NCI-H2107 treated with DMSO at 0.1 percent for 48 hours (cell line): ENCODE results near the gene NRIP1.

Experiments used
- DNase-seq: peaks from one replicate; lab custom pipeline; 2025; ENCODE audit not compliant: unreplicated experiment; lab: John Stamatoyannopoulos, UW

Gene NRIP1

DNA sequence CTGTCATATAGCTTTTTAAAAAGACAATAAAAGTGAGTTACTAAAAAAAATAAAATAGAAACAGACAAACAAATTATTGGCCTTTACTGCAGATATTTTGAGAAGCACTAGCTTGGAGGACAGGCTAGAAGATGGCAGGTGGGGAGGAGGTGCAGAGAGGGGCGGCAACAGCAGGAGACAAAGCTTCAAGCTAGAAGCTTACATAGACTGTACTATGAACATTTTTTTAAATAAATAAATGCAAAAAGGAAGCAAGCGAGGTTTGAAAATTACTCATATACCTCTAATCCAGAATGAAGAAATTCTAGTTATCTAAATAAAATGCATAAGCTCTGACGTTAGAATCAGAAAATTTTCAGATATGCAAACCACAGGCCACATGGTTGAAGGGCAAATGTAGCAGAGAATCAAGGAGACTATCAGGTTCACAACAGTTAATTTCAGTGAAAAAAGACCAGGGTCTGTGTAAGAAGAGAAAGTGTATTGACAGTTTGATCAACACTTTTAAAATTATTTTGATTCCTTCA, 54.9 kb downstream of the NRIP1 start:
- DNase-seq = no peak

DNA sequence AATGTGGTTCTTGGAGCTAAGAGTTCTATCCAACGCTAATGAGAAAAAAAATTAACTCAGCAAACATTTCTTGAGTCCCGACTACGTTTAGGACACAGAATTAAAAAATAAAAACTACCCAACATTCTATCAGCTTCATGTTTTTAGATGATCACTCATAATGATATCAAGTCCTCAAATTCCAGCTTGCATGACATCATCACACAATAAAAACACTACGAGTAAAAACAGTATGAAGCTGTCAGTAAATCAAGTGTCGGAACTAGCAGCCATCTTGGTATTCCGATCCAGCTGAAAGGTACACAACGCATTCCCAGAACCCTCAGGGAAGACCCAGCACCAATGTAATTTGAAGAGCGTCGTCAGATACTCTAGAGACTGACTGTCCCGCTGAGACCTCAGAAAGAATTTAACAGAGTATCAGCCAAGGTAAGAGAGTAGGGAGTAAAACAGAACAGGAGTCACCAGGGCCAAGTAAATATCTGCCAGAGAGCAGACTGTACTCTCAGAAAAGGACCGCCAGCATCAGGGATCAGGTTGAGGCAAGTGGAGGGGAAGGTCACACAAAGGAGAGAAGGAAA, 57.0 kb downstream of the NRIP1 start:
- no peak for DNase-seq

- DNase-seq = no peak
Observed at GRCh38 chr21:15006594-15007230, 58.1 kb downstream of the NRIP1 start.

DNA sequence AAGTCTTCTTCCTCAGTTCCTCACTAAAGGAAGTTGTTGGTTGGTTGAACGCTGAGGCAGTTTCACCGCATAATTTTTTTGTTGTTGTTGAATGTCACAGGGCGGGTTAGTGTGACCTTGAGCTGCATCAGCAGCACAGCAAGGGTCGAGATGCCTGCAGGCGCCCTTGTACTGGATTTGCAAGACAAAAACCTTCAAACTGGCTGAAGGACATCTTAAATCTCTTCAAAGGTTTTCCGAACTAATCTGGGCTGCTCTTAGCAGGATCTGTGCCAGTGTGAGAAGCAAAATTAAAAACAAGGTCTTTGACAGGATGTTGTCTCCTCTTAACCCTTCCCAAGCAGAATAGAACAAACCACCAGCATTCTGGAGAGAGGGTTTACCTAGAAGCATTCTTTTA, 59.4 kb downstream of the NRIP1 start:
- no peak for DNase-seq

DNA sequence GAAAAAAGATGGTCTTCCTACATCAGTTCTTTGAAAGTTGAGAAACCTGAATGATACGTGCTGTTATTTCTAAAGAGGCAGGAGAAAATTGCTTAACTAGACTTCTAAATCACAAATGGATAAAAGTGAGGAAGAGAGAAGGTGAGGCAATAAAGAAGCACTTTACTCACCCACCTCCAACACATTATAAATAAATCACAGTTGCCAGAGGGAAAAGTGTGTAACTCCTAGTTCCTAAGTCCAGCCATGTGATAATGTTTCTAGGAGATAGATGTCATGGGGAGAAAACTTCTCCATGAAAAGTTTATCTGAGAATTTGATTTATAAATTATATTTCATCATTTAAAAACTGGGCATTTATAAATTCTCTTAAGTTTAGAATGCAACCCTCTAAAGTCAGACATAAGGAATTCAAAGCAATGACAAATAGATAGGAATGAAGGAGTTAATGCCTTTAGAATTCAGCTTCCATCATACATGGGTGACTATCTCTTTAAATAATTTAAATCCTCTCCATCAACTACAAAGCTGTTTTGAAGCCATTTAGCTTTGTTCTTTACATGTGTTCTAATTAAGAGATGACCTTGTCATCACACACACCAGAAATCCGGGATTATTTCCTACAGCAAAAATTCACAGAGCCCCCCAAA, 60.0 kb downstream of the NRIP1 start:
- DNase-seq = no peak

DNA sequence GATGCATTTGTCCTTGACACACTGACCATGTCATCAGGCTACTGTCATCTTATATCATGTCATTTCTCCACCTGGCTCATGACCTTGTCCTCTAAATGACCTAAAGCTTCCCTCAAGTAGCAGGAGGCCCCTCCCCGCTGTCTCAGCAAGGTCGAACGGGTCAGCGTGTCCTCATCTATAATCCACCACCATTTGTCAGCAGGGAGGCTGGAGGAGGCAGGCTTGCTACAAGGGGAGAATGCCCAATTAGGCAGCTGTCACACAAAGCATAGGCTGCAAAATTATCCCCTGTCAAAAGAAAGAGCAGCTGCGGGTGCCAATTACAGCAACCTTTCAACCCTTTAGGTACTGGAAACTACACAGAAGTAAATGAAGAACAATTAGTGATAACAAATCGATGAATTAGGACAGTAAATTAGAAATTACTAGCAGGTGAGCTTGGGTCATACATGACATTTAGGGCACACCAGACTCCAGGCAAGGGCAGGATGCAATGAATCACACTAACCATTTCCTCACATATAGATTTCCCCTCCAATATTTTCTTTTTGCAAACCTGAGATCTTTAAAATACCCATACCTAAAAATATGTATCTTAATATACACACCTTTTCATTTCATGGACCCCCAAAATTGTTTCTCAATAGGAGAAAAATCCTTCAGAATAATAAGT, 61.2 kb downstream of the NRIP1 start:
- peak; percentile 65 for DNase-seq

DNA sequence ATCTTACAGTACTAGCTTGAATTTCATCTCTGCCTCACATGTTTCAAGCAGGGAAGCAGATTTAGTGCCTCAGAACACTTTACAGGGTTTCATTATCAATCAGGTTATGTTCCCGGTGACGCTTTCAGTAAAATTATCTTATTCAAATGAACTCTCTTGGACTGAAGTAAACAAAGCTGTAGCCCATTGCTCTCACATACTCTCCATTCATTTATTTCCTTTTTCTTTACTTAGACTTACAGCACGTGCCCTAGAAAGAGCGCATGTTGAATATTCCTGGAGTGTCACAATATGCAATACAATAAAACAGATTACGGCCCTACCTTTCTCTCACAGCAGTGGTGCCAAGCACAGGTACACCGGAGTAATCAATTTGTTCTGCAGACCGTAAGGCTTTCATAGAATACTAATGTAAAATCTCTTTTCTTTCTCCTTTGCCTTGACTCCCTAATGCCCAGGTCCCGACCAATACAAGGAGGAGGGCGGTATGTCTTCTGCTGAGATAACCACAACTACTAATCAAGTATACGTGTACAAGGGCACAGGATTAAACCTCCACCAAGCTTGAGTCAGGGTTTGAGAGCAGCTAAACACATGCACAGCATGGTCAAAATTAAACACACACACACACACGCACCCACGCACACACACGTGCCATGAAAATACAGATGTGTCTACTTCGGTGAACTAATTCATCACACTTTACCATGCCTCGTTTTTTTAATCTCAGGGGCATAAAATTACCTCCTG, 62.8 kb downstream of the NRIP1 start:
- DNase-seq = peak; percentile 54

GRCh38 chr21:15001113-15001512, 63.7 kb downstream of the NRIP1 start:
- no peak for DNase-seq

GRCh38 chr21:15000081-15000480, 64.7 kb downstream of the NRIP1 start:
- no peak for DNase-seq

GRCh38 chr21:14998784-14999183, 66.0 kb downstream of the NRIP1 start:
- no peak for DNase-seq

- DNase-seq = no peak
Observed at GRCh38 chr21:14998336-14998735, 66.5 kb downstream of the NRIP1 start.

DNA sequence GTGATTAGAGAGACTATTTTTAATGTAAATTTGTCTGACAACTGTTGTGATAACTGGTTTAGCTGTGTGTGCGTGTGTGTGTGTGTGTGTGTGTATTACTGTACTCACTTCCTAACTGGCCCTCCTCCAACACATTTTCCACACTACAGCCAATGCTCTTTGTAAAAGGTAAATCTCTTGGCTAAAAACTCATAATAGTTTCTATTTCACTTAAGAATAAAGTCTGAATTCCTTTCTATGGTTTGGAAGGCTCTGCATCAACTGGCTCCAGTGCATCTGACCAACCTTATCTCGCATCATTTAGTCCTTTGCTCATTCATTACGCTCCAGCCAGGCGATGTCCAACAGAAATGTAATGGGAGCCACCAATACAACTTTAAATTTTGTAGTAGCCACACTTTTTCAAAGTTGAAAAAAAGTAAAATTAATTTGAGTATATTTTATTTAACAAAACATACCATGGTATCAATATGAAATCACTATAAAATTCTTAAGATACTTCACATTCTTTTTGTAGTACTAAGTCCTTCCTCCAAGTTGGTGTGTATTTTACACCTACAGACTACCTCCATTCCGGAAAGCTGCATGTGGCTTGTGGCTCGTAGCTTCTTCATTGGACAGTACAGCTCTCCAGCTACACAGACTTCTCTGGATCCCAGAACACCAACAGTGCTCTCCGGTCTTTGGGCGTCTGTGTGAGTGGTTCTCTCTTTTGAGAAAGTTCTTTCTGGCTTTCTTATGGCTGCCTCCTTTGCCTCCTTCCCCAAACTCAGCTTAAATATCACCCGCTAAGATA, 68.9 kb downstream of the NRIP1 start:
- DNase-seq = no peak

GRCh38 chr21:14995226-14995625, 69.6 kb downstream of the NRIP1 start:
- no peak for DNase-seq

GRCh38 chr21:14993115-14993514, 71.7 kb downstream of the NRIP1 start:
- no peak for DNase-seq

DNA sequence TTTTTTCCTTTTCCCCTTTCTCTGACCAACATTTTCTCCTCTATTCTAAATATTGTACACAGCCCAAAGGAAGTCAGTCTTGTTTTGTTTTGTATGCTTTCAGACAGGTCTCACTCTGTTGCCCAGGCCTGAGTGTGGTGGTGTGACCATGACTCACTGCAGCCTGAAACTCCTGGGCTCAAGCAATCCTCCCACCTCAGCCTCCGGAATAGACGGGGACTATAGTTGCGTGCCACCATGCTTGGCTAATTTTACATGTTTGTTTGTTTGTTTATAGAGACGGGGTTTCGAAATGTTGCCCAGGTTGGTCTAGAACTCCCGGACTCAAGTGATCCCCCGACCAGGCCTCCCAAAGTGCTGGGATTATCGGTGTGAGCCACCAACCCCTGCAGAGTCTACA, 72.8 kb downstream of the NRIP1 start:
- DNase-seq = no peak

- no peak for DNase-seq
Observed at GRCh38 chr21:14989359-14989758, 75.4 kb downstream of the NRIP1 start.

- no peak for DNase-seq
Observed at GRCh38 chr21:14988760-14989159, 76.0 kb downstream of the NRIP1 start.

DNA sequence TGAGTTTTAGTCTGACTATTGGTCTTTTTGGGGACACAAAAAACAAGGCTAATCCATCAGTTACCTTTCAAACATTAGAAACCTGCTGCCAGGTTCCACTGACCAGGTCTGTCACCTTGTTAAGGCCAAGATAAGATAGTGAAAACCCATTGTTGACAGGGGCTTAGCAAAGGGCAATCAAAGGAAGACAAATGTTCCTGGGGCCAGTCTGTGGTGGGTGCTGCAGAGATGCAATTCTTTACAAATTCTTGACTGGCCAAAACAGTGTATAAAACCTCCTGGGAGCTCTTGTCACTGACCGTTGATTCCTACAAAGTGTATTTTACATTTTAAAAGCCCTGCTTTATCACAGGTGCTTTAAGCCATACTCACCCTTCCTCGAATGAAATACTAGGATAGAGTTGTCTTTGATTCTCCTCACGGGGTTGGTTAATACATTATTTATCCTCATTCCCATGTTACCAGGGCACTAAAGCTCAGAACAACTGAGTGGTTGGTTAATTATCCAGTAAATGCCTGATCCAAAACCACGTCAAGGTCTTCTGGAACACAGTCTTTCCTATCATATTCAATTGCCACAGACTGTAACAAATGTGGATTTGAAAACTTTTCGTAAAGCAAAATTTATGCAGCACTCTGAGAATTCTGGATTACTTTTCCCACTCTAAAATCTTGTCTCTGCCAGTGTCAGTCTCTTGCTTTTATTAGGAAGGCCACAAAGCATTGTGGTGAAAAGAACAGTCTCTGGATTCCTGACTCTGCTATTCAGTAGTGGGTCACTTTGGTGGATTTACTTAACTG, 77.2 kb downstream of the NRIP1 start:
- no peak for DNase-seq

DNA sequence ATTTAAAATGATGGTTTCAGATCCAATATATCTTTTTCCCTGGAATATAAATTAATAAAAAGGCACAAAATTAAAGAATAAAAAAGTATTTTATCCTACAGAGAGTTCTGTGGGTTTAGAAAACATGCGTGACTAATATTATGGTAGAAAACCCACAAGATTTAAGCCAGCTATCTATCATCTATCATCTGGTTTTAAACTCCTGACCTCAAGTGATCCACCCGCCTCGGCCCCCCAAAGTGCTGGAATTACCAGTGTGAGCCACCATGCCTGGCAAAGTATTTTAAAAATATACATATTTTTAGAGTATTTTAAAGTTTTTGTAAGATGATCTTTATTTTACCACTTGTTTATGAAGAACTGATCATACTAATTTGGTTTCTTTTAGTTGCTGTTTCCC, 79.5 kb downstream of the NRIP1 start:
- no peak for DNase-seq

DNA sequence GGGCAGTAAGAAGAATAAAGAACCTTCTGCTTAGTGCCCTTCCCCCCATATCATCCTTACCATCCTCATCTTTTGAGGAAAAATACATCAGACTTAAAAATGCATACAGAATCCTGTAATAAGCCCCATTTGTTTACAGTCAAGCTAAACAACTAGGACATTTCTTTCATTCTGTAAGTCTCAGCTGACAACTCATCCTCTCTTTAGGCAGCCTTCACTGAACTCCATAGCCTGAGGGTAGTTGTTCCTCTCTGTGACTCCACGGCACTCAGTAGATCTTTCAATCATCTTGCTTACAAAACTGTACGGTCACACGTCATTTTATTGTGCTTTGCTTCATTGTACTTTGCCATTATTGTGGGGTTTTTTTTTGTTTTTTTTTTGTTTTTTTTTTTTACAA, 82.5 kb downstream of the NRIP1 start:
- no peak for DNase-seq
